Activated CD4-positive, CD25-positive, alpha-beta regulatory T cell treated with anti-CD3 and anti-CD28 coated beads, Interleukin-2, amount 50 U/mL, for 24 hours (primary cell): ENCODE results near the gene ATE1.
"Not testable (repeated sequence)": the region's sequence is repeated elsewhere in the genome, so short reads cannot be mapped to it uniquely, and the experiment has no call there.

Source experiments
- ATAC-seq, 2 donors: fragments of 150-1000 bp; cut with Tn5 transposase; one replicate each; pipeline ENCODE4 v1.10.0; 2021; ENCODE audit warnings: mild to moderate bottlenecking in 1 of 2, moderate library complexity in 1 of 2

ATE1 gene

DNA sequence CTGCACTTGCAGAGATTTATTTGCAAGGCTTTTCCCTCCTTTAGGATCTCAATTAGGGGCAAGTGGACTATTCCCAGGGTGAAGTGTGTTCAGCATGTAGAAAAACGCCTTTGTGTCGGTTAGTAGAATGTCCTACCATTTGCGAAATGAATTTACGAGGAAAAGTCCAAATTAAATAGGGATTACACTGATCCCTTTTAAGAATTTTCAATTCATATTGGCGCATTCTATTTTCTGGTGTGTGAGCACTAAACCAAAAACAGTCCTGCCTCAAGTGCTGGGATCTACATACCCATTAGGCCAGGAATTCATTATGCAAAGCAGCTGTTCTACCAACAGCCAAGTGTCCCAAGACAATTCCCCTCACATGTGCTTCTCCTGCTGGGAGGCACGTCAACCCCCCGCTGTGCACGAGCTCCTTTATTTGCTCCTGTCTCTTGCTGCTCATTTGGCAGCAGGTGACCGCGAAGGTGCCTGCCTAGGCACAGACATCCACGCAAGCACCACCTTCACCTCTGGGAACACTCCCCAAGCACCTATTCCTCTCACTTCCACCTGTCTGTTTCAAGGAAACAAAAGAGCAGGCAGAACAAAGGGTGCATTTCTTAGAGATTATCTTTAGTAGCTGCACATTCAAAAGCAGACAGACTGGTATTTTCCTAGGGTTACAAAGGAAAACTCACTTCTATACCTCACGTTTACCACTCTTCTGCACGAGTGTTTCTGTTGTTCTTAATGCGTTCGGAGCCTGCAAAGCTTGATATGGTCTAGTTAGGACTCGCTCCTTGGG, 195.0 kb downstream of the ATE1 start:
- no peak for ATAC-seq

DNA sequence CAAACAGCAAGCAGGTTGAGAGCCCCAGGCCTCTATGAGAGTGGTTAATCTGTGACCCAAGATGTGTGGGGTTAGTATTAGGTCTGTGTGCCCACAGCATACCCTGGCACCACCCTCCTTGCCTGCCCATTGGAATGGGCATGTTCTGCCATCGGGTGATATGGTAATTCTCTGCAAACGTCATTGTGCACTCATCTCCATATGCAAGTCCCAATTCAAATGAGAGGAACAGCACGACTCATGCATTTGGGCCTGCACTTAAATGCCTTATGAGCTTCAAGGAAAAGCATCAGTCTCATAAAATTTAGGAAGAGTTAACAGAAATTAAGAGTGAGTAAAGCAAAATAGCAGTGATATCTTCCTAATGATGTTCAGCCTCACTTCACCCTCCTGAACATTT, 195.7 kb downstream of the ATE1 start:
- no peak for ATAC-seq

GRCh38 chr10:121724282-121724681, 203.5 kb downstream of the ATE1 start:
- ATAC-seq, result no peak

DNA sequence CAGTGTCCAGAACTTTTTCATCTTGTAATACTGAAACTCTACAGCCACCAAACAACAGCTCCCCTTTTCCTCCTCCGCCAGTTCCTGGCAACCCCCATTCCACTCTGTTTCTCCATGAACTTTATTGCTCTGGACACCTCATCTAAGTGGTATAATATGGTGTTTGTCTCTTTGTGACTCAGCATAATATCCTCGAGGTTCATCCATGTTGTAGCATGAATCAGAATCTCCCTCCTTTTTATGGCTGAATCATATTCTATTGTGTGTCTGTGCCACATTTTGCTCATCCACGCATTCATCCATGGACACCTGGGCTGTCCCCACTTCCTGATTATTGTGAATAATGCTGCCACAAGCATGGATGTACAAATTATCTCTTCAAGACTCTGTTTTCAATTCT, 205.2 kb downstream of the ATE1 start:
- no peak for ATAC-seq

DNA sequence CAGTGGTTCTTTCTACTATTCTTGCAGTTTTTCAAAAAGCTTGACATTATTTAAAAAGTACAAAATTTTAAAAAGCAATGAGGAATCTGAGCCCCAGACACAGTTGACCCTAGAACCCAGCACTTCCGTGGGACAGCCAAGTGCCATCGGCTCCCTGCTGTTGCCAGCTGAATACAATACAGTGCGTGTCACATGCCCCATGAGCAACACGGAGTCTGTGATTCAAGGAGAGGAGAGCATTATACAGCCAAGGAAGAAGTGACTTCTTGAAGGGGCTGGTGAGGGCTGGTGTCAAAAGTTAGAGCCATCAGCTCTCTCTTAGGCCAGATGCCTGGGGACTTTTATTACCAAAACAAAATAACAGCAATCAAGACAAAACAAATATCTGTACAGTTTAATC, 206.6 kb downstream of the ATE1 start:
- ATAC-seq, result no peak

- no peak for ATAC-seq
These were observed 211.9 kb downstream of the ATE1 start for GRCh38 chr10:121715969-121716368.

DNA sequence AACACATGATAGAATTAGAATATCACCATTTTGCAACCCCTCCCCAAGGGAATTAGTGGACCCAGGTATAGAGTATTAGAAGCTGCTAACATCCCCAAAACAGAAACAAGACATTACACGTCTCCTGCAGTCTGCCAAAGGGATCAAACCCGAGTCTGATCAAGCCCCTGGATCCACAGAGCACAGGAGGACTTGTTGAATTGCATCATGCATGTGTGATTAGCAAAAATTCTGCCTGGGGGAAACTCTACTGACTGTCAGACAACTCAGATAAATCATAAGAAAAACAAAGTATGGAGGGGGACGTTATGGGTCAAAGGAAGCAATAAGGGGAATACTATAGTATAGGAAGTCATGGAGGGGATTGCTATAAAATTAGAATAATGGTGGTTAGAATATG, 212.8 kb downstream of the ATE1 start:
- no peak for ATAC-seq

DNA sequence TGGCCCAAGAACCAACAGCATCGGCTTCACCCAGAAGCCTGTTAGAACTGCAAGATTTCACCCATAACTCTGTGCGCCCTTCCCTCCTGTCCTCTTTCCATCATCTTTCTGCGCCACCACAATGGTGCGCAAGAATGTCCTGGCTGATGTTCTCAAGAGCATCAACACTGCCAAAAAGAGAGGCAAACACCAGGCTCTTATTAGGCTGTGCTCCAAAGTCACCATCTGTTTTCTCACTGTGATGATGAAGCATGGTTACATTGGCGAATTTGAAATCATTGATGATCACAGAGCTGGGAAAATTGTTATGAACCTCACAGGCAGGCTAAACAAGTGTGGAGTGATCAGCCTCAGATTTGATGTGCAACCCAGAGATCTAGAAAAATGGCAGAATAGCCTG, 214.3 kb downstream of the ATE1 start:
- no peak for ATAC-seq

GRCh38 chr10:121710971-121711370, 216.9 kb downstream of the ATE1 start:
- ATAC-seq, result no peak

- no peak for ATAC-seq
These were observed 217.6 kb downstream of the ATE1 start for GRCh38 chr10:121710207-121710606.

DNA sequence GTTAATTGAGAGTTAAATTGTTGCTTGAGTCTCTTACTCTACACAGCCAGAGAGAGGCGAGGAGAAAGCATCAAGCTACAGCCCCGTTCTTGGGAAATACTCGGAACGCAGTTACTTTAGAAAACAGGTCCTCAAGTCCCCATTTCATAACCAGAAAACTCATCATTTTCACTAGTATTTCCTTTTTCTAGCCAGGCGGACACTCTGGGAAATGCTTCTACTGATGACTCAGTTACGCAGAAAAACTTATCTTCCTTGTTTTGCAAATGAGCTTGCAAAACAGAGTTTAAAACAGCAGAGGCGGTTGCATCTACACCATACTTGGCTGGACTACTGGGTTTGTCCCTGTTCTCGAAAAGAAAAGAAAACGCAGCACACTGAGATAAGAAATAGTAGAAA, 218.2 kb downstream of the ATE1 start:
- ATAC-seq, result no peak

GRCh38 chr10:121708728-121709674, 218.8 kb downstream of the ATE1 start:
- no peak for ATAC-seq

- ATAC-seq, result no peak
These were observed 225.2 kb downstream of the ATE1 start for GRCh38 chr10:121702351-121703320.

GRCh38 chr10:121700416-121700815, 227.4 kb downstream of the ATE1 start:
- ATAC-seq, result no peak

GRCh38 chr10:121699703-121700102, 228.1 kb downstream of the ATE1 start:
- not testable (repeated sequence) for ATAC-seq

DNA sequence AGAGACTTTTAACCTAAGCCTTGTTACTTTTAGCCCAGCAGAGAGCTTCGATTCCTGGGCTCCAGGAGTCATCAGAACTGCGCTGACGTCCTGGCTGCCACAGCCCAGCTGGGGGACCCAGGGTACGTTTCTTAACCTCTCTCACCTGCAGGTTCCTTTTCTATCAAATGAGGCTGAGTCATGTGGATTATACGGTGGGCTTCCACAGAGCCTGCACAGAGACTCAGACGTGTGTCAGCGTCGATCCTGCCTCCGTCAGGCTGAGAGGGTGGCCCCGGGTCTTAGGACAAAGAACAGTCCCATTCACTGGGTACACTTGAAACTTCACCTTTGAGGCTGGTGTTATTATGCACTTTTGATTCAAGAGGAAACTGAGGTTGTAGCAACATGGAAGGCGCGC, 228.9 kb downstream of the ATE1 start:
- no peak for ATAC-seq

DNA sequence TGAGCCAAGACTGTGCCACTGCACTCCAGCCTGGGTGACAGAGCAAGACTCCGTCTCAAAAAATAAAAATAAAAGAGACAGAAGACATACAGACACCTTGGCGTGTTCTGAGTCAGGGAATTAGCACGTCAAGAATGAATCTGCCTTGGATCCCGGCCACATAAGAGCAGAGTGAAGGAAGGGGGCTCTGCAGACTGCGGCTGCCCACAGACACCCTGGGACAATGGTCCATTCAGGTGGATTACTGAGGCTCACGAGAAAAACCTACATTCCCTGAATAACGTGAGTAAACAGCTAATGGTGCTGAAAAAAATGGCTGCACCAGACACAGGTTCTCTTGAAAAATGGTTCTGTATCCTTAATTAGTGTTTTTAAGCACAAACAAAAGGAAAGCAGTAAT, 229.5 kb downstream of the ATE1 start:
- ATAC-seq, result no peak

DNA sequence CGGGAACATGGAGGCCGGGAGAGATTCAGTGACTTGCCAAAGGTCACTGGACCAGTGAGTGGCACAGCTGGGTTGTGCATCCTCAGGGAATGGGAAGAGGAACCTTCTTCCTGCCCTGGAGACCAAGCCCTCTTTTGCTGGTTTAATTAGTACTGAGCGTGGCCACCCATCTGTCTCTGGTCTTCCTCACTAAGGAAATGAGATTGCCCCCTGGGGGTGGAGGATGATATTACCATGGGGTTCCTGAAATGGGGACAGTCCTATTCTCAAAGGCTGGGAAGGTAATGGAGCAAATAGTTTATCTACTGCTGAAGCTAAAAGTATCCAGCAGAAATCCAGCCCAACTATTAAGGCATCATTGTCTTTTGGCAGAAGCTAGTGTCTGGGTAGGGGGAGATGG, 231.0 kb downstream of the ATE1 start:
- ATAC-seq, result no peak

DNA sequence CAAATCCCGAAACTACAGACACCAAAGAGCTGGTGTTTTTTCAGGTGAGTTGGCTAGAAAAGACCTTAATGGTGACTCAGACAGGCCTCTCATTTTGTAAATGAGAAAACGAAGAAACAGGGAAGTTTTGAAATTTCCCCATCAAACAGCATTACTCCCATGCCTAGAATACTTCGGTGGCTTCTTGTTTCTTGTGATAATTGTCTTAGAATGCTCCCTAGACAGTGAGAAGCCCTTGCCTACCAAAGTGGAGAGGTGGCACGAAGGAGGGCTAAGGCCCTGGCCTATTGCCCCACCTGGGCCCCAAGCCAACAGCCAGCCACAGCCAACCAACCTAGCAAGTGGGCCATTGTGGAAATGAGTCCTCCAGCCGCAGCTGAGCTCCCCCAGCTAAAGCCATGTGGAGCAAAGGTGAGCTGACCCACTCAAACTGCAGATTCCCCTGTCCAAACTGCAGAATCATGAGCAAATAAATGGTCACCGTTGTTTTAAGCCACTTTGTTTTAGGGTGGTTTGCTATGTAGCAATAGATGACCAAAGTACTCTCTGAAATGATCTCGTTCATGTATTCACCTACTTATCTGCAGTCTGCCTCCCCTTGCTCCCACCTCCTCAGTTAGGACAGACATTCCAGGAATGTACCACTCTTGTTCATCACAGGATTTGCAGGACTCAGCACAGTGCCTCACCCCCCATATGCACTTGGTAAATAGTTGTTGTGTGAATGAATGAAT, 231.9 kb downstream of the ATE1 start:
- no peak for ATAC-seq

GRCh38 chr10:121694966-121695643, 232.7 kb downstream of the ATE1 start:
- no peak for ATAC-seq

GRCh38 chr10:121694327-121694965, 233.4 kb downstream of the ATE1 start:
- no peak for ATAC-seq
